HFF-Myc (cell line): ENCODE results near the gene ZNF512B.

Experiments
- DNase-seq: peaks from one replicate; pipeline ENCODE4 v3.0.0-alpha.2; 2011; ENCODE audit warnings: low read depth; ENCODE audit errors: extremely low read depth
- H3K4me3 ChIP-seq: replicated peaks from 2 replicates; pipeline ENCODE4 v1.5.1; 2011; ENCODE audit warnings: low read depth, mild to moderate bottlenecking, control low read depth, low read length
- TF ChIP-seq, protein P1 (sequence below): IDR thresholded peaks from 2 replicates; pipeline ENCODE4 v1.5.1; 2012; ENCODE audit warnings: mild to moderate bottlenecking, low read depth, low read length, control low read depth; ENCODE audit errors: missing control alignments

The ZNF512B gene

DNA sequence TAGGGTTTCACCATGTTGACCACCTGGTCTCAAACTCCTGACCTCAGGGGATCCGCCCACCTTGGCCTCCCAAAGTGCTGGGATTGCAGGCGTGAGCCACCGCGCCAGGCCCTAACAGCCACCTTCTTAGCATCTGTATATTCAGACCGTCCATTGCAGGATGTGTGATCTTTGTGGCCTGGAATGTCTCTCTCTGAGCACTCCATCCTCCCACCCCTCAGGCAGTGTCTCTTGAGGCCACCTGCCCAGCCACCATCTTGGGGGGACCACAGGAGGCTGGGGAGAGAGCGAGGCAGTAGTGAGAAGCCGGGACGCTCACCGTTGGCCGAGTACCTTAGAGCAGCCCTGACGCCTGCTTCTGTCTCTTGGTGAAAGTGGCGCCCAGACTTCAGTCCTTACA lies 56.0 kb downstream of the ZNF512B start:
- TF ChIP-seq, protein P1, sequence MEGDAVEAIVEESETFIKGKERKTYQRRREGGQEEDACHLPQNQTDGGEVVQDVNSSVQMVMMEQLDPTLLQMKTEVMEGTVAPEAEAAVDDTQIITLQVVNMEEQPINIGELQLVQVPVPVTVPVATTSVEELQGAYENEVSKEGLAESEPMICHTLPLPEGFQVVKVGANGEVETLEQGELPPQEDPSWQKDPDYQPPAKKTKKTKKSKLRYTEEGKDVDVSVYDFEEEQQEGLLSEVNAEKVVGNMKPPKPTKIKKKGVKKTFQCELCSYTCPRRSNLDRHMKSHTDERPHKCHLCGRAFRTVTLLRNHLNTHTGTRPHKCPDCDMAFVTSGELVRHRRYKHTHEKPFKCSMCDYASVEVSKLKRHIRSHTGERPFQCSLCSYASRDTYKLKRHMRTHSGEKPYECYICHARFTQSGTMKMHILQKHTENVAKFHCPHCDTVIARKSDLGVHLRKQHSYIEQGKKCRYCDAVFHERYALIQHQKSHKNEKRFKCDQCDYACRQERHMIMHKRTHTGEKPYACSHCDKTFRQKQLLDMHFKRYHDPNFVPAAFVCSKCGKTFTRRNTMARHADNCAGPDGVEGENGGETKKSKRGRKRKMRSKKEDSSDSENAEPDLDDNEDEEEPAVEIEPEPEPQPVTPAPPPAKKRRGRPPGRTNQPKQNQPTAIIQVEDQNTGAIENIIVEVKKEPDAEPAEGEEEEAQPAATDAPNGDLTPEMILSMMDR = no peak
- no peak overlapping the region for H3K4me3 ChIP-seq
- no peak for DNase-seq

DNA sequence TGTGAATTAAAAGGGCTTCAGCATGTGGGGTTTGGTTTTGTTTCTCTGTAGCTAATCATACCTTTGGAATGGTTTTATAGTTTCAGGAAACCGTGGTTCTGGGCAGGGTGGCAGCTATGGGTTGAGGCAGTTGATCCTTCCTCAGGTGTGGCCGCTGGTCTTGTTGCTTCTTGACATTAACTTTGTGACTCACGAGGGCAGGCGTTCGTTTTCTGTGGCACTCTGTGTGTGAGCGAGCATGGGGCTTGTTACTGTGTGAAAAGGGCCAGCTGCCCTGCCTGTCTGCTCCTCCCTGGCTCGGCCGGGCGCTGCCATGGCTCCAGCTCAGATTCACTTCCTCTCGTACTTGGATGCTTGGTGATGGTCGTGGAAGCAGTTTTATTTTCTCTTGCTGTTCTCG lies 58.6 kb downstream of the ZNF512B start:
- H3K4me3 ChIP-seq = no peak overlapping the region
- no peak for DNase-seq
- TF ChIP-seq, protein P1 = no peak

DNA sequence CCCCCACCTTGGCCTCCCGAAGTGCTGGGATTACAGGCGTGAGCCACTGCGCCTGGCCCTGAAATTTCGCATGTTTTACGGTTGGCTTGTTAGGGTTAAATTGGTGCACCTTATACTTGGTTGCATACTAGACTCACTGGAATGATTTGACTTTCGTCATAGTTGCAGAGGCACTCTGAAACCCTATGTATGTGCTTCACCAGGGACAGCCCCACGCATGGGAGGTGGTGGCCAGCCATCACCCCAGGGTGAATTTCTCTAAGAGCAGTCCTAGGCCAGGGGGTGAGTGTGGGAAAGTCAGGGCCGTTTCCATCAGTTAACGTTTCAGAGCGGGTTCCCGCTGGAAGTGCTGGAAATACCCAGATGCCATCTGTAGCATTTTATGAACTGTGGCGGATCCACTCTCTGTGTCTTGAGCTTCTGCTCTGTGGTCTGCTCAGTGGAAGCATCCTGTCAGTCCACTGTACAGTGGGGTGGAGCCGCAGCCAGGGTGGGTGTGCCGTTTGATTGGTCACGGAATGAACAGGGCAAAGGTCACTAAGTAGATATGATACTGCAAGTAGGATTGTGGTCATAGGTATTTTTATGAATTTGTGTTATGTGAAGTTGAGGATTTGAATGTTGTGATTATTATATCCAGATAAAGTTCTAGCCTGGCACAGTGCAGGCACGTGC lies 61.6 kb downstream of the ZNF512B start:
- DNase-seq = no peak
- TF ChIP-seq, protein P1 = no peak
- no peak overlapping the region for H3K4me3 ChIP-seq
